ENCODE results near the gene SYS1. TPM values are rescaled to one million over a fixed set of nuclear protein-coding genes. Genes with fewer than 3 reads are reported as not detected.

The SYS1 gene
- total RNA-seq, 1 donor from 2014 or later, result 20.0 TPM

DNA sequence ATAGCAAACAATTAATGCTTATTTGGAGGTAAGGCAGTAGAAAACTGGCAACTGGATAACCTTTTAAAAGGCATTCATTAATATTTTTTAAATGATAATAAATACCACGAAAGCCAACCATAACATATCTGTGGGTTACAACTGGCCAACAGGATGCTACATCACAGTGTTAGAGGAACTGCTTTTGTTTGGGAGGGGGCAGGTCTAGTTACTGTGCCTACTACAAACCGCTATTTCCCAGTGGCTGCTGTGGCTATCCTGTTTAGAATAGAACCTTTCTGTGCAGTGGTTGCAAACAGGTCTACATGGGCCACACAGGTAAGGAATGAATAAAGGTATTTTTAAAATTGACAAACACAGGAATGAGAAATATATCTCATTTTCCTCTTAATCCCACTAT is 54.0 kb downstream of the SYS1 start:
- no peak for DNase-seq

Other genes starting within 250 kb of the SYS1 start
- gene WFDC5, start 248.0 kb upstream of the SYS1 start, total RNA-seq, result not detected
- not detected for gene WFDC12, start 238.7 kb upstream of the SYS1 start, total RNA-seq
- gene PI3, start 188.3 kb upstream of the SYS1 start, total RNA-seq, result not detected
- gene SEMG1, start 156.1 kb upstream of the SYS1 start, total RNA-seq, result not detected
- gene SEMG2, start 141.8 kb upstream of the SYS1 start, total RNA-seq, result not detected
- gene SLPI, start 108.6 kb upstream of the SYS1 start, total RNA-seq, result 181 TPM
- gene RBPJL, start 56.3 kb upstream of the SYS1 start, total RNA-seq, result not detected
- 1.1 TPM for gene MATN4, start 54.9 kb upstream of the SYS1 start, total RNA-seq
- 26.9 TPM for gene SDC4, start 14.7 kb upstream of the SYS1 start, total RNA-seq
- gene TP53TG5, start 15.2 kb downstream of the SYS1 start, total RNA-seq, result not detected
- 23.4 TPM for gene DBNDD2, start 45.1 kb downstream of the SYS1 start, total RNA-seq
- 27.4 TPM for gene PIGT, start 53.0 kb downstream of the SYS1 start, total RNA-seq
- 16.6 TPM for gene WFDC2, start 106.6 kb downstream of the SYS1 start, total RNA-seq
- not detected for gene SPINT3, start 152.5 kb downstream of the SYS1 start, total RNA-seq
- not detected for gene WFDC6, start 176.3 kb downstream of the SYS1 start, total RNA-seq
- not detected for gene EPPIN, start 184.2 kb downstream of the SYS1 start, total RNA-seq
- gene WFDC8, start 216.1 kb downstream of the SYS1 start, total RNA-seq, result not detected